ENCODE data around the gene ATP5F1D. TPM values are rescaled to one million over a fixed set of nuclear protein-coding genes. Genes with fewer than 3 reads are reported as not detected.
A peak's percentile ranks its signal among the peaks of the same experiment; 100 is the strongest.

Gene ATP5F1D
- total and polyA plus RNA-seq, 2 of the 8 experiments (the other 6 are each of a cell fraction or from before 2014, with no cell fraction given): 174 to 249 TPM

GRCh38 chr19:1258163-1258492 lies 16.6 kb downstream of the ATP5F1D start:
- H3K9ac ChIP-seq (replicated peaks in 1 of 4; ENCODE audit: extremely low read depth in 1 of 4, low read depth in 3 of 4, low read length in 3 of 4): no peak overlapping the region
- H3K4me1 ChIP-seq (replicated peaks in 1 of 4; ENCODE audit: control insufficient read depth in 3 of 4, insufficient read depth in 4 of 4, low read length in 3 of 4): peaks cover 0 to 40% (median 27%) of the 10 kb centered on the region in 4 experiments; a peak in 6 of 7 replicates
- H3K56ac ChIP-seq (replicated peaks; ENCODE audit: insufficient read length, low read depth, low read length): no peak overlapping the region
- 88% methylated on average over 8 of the region's 8 CpGs; no CpG with 5 or more reads in 1 of the 2 experiments for WGBS, 2 experiments (ENCODE audit: extremely low coverage in 1 of 2, insufficient coverage in 1 of 2, insufficient read length in 1 of 2, insufficient replicate concordance in 2 of 2, low coverage in 1 of 2, low lambda C conversion rate in 2 of 2, missing lambda C conversion rate in 1 of 2)
- H3K23ac ChIP-seq (ENCODE audit: insufficient read length): no peak overlapping the region
- no peak overlapping the region for H4K91ac ChIP-seq (replicated peaks; ENCODE audit: insufficient read length, low read length)
- H3K36me3 ChIP-seq (ENCODE audit: control insufficient read depth in 2 of 4, insufficient read depth in 4 of 4, low read length in 3 of 4): peaks cover 23 to 53% (median 33%) of the 10 kb centered on the region in 4 experiments
- H4K5ac ChIP-seq (ENCODE audit: insufficient read length, low read depth, low read length): no peak overlapping the region
- H2BK15ac ChIP-seq (ENCODE audit: low read length): no peak overlapping the region
- no peak overlapping the region for H4K8ac ChIP-seq (ENCODE audit: extremely low read depth, insufficient read depth, low read length)
- H3K9me3 ChIP-seq (ENCODE audit: insufficient read depth in 2 of 2, low read depth in 1 of 2, low read length in 1 of 2): no peaks in the 10 kb centered on the region
- TF ChIP-seq ASH2L (IDR thresholded peaks at IDR 0.05; ENCODE audit: low read length) (no peak), POLR2AphosphoS5 (IDR thresholded peaks at IDR 0.05; ENCODE audit: low read depth, low read length) (peak; percentile 74; the same call in 1 of the 2 replicates)
- H3K23me2 ChIP-seq (ENCODE audit: low read depth, low read length): peaks cover 18% of the 10 kb centered on the region; the same call in 1 of the 2 replicates
- H3K27ac ChIP-seq (ENCODE audit: low read depth, low read length): no peak overlapping the region
- H2BK120ac ChIP-seq (replicated peaks; ENCODE audit: low read depth, low read length): no peak overlapping the region
- H3K27me3 ChIP-seq (replicated peaks in 1 of 4; ENCODE audit: control insufficient read depth in 3 of 4, extremely low read depth in 1 of 4, insufficient read depth in 3 of 4, low read length in 3 of 4): no peaks in the 10 kb centered on the region; a peak in 1 of 7 replicates
- H3K4me3 ChIP-seq (ENCODE audit: extremely low read depth in 1 of 4, insufficient read depth in 2 of 4, low read depth in 3 of 4, low read length in 4 of 4): no peak overlapping the region
- no peak overlapping the region for H2AK5ac ChIP-seq (ENCODE audit: low read depth, low read length)
- no peak overlapping the region for H2AFZ ChIP-seq (ENCODE audit: low read length)
- ChIA-PET CTCF (ENCODE audit: partially characterized antibody) (interaction anchor here (6.0 to 15.9 kb wide), 2 partner anchors 9 to 14 kb away, joined by 42 to 212 read pairs; partner anchors contain the start of gene ATP5F1D), POLR2A (ENCODE audit: partially characterized antibody) (interaction anchor here (1.0 to 19.4 kb wide), 5 partner anchors 6 to 137 kb away, joined by 3 to 456 read pairs (median 331); partner anchors contain the start of genes ATP5F1D, CBARP, CIRBP and FAM174C)
- no peak overlapping the region for H3K18ac ChIP-seq (ENCODE audit: extremely low read depth, low read length)
- H4K20me1 ChIP-seq (replicated peaks in 1 of 2; ENCODE audit: control insufficient read depth in 1 of 2, insufficient read depth in 2 of 2, low read length in 2 of 2): peaks cover 17 to 28% of the 10 kb centered on the region in 2 experiments
- DNase-seq (ENCODE audit: low read depth in 1 of 2, low spot score in 2 of 2) (no peak), FAIRE-seq (no peak)
- peaks cover 0 to 24% of the 10 kb centered on the region in 2 experiments; a peak in 2 of 4 replicates for H3K79me2 ChIP-seq (ENCODE audit: control insufficient read depth in 1 of 2, insufficient read depth in 2 of 2, low read length in 2 of 2)
- H3K4me2 ChIP-seq (ENCODE audit: insufficient read depth in 1 of 2, low read depth in 2 of 2, low read length in 2 of 2): no peak overlapping the region
- H3K4ac ChIP-seq (replicated peaks; ENCODE audit: insufficient read length, low read depth, low read length): no peak overlapping the region
- no peak overlapping the region for H3K14ac ChIP-seq (ENCODE audit: insufficient read length)
- H3K79me1 ChIP-seq (ENCODE audit: low read depth, low read length): peaks cover 12% of the 10 kb centered on the region; the same call in 1 of the 2 replicates
- no peak overlapping the region for H2BK20ac ChIP-seq (ENCODE audit: low read length)
- no peak overlapping the region for H2BK12ac ChIP-seq (ENCODE audit: low read depth, low read length)
- no peak overlapping the region for H2BK5ac ChIP-seq (ENCODE audit: low read depth, low read length)

Data from H1 (cell line).